Fibroblast of the aortic adventitia (primary cell): ENCODE results near the gene MOB1B. TPM values are rescaled to one million over a fixed set of nuclear protein-coding genes. Genes with fewer than 3 reads are reported as not detected.
"Not testable (repeated sequence)": the region's sequence is repeated elsewhere in the genome, so short reads cannot be mapped to it uniquely, and the experiment has no call there.

Experiments used
- DNase-seq: peaks from one replicate; pipeline ENCODE4 v3.0.0-alpha.2; 2010; ENCODE audit warnings: low read depth
- H3K4me3 ChIP-seq: 2 replicates; pipeline ENCODE4 v1.5.1; 2011; ENCODE audit warnings: low read depth, mild to moderate bottlenecking, control low read depth, low read length, moderate library complexity
- CTCF ChIP-seq: IDR thresholded peaks from 2 replicates; pipeline ENCODE4 v1.5.1; 2011; ENCODE audit warnings: mild to moderate bottlenecking, low read length, control low read depth, inconsistent platforms; ENCODE audit not compliant: insufficient read depth
- total RNA-seq: library from RNA; depleted of rRNA; stranded (reverse); fragments of >200 nt; gene quantifications from 2 replicates; pipeline ENCODE4 v1.2.3, GENCODE V29; 2012; ENCODE audit warnings: low replicate concordance

The MOB1B gene
- total RNA-seq, 1 donor, result 11.8 TPM

GRCh38 chr4:71009086-71009485 lies 106.9 kb downstream of the MOB1B start:
- no peak overlapping the region for H3K4me3 ChIP-seq
- DNase-seq, result peak; percentile 22
- TF ChIP-seq CTCF, result no peak

GRCh38 chr4:71009890-71010588 lies 107.9 kb downstream of the MOB1B start:
- TF ChIP-seq CTCF, result peak; percentile 56
- H3K4me3 ChIP-seq, result no peak overlapping the region

GRCh38 chr4:71011451-71011850 lies 109.3 kb downstream of the MOB1B start:
- no peak for DNase-seq
- no peak for TF ChIP-seq CTCF
- H3K4me3 ChIP-seq, result no peak overlapping the region

More at GRCh38 chr4:71009890-71010588, 107.9 kb downstream of the MOB1B start:
- peak; percentile 74 for DNase-seq

GRCh38 chr4:71017391-71017790 lies 115.2 kb downstream of the MOB1B start:
- not testable (repeated sequence) for DNase-seq, H3K4me3 ChIP-seq

GRCh38 chr4:71020611-71021010 lies 118.4 kb downstream of the MOB1B start:
- TF ChIP-seq CTCF, result no peak
- H3K4me3 ChIP-seq, result no peak overlapping the region
- peak; percentile 46 for DNase-seq

GRCh38 chr4:71025654-71026053 lies 123.5 kb downstream of the MOB1B start:
- TF ChIP-seq CTCF, result no peak
- DNase-seq, result no peak
- H3K4me3 ChIP-seq, result no peak overlapping the region

GRCh38 chr4:71026086-71026485 lies 123.9 kb downstream of the MOB1B start:
- no peak for TF ChIP-seq CTCF
- no peak overlapping the region for H3K4me3 ChIP-seq
- DNase-seq, result peak; percentile 73
